HTR-8/SVneo (cell line): ENCODE measurements around the gene SPATA31E1.
"Not testable (repeated sequence)": the region's sequence is repeated elsewhere in the genome, so short reads cannot be mapped to it uniquely, and the experiment has no call there.

Source experiments
- DNase-seq: peaks from one replicate; pipeline ENCODE4 v3.0.0; 2011; ENCODE audit warnings: low spot score, mixed read lengths; ENCODE audit not compliant: insufficient read length
- FAIRE-seq: peaks from 2 replicates; lab custom pipeline; 2011; peaks lifted over from hg19 to GRCh38; lab: Jason Lieb, UNC

Gene SPATA31E1

DNA sequence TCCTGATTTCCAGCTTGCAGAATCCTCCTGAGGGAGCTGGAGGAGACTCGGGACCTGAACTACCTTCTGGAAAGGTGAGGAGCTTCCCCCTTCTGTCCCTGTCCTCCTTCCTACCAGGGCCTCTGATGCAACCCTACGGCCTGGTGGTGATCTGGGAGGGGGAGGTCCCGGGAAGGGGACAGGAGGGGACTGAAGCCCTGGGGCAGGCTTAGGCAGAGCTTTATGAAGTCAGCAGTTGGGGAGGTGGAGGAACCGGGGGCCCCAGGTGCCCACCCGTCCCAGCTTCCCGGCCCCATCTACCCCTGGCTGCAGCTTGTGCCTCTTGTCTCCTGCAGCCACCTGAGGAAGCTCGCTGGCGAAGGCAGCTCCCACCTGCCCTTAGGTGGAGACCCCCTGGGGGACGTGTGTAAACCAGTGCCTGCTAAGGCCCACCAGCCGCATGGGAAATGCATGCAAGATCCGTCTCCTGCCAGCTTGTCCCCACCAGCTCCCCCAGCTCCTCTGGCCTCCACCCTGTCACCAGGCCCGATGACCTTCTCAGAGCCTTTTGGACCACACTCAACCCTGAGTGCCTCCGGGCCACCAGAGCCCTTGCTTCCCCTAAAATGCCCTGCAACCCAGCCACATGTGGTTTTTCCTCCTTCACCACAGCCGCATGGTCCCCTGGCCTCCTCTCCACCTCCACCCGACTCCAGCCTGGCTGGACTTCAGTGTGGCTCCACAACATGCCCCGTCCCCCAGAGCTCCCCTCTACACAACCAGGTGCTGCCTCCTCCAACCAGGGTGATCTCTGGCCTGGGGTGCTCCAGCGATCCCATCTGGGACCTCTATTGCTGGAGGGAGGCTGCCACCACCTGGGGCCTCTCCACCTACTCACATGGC is 2.1 kb downstream of the SPATA31E1 start:
- no peak for DNase-seq
- no peak for FAIRE-seq

DNA sequence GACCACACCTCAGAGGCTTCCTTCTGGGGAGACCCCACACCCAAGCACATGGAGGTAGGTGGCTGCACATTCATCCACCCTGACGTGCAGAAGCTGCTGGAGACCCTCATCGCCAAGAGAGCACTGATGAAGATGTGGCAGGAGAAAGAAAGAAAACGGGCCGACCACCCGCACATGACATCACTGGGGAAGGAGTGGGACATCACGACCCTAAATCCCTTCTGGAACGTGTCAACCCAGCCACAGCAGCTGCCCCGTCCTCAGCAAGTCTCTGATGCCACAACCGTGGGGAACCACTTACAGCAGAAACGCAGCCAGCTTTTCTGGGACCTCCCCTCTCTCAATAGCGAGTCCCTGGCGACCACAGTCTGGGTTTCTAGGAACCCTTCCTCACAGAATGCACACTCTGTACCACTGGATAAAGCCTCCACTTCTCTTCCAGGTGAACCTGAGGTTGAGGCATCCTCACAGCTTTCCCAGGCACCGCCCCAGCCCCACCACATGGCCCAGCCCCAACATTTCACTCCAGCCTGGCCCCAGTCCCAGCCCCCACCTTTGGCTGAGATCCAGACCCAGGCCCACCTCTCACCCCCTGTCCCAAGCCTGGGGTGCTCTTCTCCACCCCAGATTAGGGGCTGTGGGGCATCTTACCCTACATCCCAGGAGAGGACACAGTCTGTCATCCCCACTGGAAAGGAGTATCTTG is 3.0 kb downstream of the SPATA31E1 start:
- DNase-seq (no peak), FAIRE-seq (no peak)

- DNase-seq (no peak), FAIRE-seq (no peak)
Measured at GRCh38 chr9:87886210-87886932, 3.7 kb downstream of the SPATA31E1 start.

GRCh38 chr9:87886933-87887505 is 4.3 kb downstream of the SPATA31E1 start:
- no peak for DNase-seq
- FAIRE-seq: no peak

DNA sequence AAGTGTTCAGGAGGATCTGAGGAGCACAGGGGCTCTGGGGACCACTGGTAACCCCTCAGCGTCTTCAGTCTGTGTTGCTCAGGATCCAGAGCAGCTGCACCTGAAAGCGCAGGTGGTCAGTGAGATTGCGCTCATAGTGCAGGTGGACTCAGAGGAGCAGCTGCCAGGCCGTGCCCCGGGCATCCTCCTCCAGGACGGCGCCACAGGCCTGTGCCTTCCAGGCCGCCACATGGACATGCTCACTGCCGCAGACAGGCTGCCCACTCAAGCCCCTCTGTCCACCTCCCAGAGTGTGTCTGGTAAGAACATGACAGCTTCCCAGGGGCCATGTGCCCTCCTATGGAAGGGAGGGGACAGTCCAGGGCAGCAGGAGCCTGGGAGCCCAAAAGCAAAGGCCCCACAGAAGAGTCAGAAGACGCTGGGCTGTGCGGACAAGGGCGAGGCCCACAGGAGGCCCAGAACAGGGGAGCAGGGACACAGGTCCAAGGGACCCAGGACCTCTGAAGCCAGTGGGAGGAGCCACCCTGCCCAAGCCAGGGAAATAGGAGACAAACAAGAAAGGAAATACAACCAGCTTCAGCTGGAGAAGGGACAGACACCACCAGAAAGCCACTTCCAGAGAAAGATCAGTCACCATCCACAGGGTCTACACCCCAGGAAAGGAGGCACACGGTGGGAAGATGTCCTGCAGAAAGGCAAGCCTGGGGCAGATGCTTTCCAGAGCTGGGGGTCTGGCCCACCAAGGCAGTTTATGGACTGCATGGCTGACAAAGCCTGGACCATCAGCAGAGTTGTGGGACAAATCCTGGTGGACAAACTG is 5.2 kb downstream of the SPATA31E1 start:
- DNase-seq: no peak
- no peak for FAIRE-seq

DNA sequence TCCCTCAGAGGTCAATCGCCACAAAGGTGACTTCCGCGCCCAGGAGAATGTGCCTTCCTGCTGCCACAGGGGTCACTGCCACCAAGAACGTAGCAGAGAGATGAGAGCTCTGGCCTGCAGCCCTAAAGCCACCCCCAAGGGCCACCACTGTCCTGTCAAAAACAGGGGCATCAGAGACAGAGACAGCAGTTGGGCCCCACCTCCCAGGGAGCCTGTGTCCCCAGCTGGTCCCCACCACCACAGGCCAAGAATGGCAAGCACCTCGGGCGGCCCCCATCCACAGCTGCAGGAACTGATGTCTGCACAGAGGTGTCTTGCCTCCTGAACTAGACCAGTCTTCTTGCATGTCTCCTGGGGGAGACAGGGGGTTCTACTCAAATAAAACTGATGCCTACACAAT is 5.8 kb downstream of the SPATA31E1 start:
- FAIRE-seq (no peak), DNase-seq (no peak)

- FAIRE-seq (no peak), DNase-seq (no peak)
Measured at GRCh38 chr9:87889065-87889881, 6.6 kb downstream of the SPATA31E1 start.

- no peak for FAIRE-seq
Measured at GRCh38 chr9:87889882-87890252, 7.2 kb downstream of the SPATA31E1 start.

DNA sequence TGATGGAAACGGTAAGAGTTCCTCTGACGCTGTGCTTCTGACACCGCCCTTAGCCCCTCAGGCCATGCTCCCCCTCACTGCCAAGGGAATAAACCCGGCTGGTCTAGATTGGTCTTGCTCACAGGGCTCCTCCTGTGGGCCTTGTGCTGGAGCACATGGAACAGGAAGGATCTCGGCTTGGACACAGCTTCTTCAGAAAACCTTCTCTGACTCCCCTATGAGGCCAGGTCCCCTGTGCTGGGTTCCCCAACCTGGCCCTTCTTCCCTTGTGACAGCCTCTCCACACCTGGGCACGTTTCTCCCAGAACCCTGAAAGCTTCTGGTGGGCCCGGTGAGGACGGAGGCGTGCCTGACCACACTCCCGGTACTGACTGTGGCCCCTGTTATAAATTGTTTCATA is 8.2 kb downstream of the SPATA31E1 start:
- FAIRE-seq (no peak), DNase-seq (no peak)

More at GRCh38 chr9:87889882-87890252, 7.2 kb downstream of the SPATA31E1 start:
- DNase-seq: no peak

GRCh38 chr9:87891754-87892153 is 9.1 kb downstream of the SPATA31E1 start:
- FAIRE-seq: no peak
- no peak for DNase-seq

DNA sequence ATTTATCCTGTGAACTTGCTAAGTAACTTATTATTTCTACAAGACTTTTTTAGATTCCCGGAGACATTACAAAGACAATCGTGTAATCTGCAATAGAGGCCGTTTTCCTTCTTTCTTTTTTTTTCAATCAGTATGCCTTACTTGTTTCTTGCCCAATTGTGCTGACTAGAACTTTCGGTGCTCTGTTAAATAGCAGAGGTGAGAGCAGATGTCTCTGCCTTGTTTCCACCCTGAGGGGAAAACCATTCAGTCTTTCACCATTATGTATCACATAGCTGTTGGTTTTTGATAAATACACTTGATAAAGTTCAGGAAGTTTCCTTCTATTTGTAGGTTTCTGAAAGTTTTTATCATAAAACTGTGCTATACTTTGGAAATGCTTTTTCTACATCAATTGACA is 10.3 kb downstream of the SPATA31E1 start:
- DNase-seq (no peak), FAIRE-seq (no peak)

DNA sequence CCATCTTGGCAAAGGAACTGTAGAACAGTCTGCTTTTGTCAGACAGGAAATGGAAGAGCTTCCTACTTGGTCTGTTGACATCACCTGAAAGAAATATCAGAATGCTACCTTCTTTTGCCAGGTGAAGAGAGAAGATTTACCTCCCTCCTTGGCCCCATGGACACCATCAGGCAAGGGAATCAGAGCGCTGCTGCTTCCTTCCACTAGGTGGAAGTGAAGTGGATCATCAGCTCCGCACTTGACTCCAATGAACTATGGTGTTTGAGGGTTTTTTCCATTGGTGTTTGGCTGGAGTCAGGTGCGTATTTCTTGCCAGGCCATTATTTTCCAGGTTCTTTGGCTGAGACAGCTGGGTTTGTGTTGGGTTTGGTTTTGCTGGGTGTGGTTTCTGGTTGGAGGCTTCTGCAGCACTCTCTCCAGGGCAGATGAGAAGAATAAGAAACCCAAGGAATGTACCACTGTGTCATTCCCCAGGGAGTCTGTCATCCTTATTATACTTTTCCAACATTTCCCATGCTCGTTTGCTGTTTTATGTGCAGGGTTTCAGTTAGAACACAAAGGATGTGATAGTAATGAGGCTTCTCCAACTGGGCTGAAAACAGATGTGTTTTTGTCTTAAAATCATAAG is 12.4 kb downstream of the SPATA31E1 start:
- FAIRE-seq (no peak), DNase-seq (no peak)

DNA sequence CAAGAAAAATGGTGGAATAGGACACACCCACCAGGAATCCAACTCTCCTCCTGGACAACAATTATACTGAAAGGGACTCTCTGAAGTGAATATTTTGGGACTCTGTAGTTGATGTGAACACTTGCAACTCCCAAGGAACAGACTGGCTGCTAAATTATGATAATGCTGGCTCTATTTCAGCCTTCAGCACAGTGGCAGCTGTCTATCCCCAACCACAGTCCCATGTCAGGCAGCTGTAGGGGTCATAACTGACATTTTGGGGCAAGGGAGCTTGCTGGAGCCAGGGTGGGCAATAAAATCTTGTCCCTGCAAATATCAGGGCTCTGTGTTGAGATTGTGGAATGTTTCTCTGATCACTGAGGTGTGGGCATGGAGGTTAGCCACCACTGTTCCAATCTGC is 14.2 kb downstream of the SPATA31E1 start:
- FAIRE-seq: no peak
- no peak for DNase-seq

- DNase-seq: no peak
- FAIRE-seq: no peak
Measured at GRCh38 chr9:87898151-87898550, 15.5 kb downstream of the SPATA31E1 start.

- FAIRE-seq, DNase-seq: not testable (repeated sequence)
Measured at GRCh38 chr9:87902371-87902770, 19.7 kb downstream of the SPATA31E1 start.

- FAIRE-seq (no peak), DNase-seq (no peak)
Measured at GRCh38 chr9:87909310-87910041, 26.8 kb downstream of the SPATA31E1 start.

- FAIRE-seq (no peak), DNase-seq (no peak)
Measured at GRCh38 chr9:87910821-87911220, 28.1 kb downstream of the SPATA31E1 start.

GRCh38 chr9:87917662-87918061 is 35.0 kb downstream of the SPATA31E1 start, which contains the start of gene SPATA31C1:
TSS of gene SPATA31C1 (plus strand) at chr9:87917962.
- DNase-seq, FAIRE-seq: not testable (repeated sequence)
